IMR-90 (cell line): Measurements from ENCODE around the gene ALPP. TPM values are rescaled to one million over a fixed set of nuclear protein-coding genes. Genes with fewer than 3 reads are reported as not detected.

Experiments
- ATAC-seq: fragments of 200-7000 bp; cut with Tn5 transposase; 2 replicates; pipeline ENCODE4 v1.9.1; 2020; ENCODE audit warnings: low read depth, mild to moderate bottlenecking, moderate library complexity
- BruUV-seq: library from RNA; stranded (reverse); fragments of 400-500 nt; replicated peaks from 2 replicates; lab custom pipeline; 2021; lab: Mats Ljungman, UMichigan
- CTCF ChIA-PET: fragments of 300-600 bp; formaldehyde crosslinking; extraction: SDS; loops from one replicate; lab custom pipeline; 2021; ENCODE audit warnings: antibody characterized with exemption; lab: Yijun Ruan, JAX
- POLR2A ChIA-PET: fragments of 300-600 bp; sonication (Branson Sonifier 250); formaldehyde crosslinking; loops from one replicate; lab custom pipeline; 2022; ENCODE audit warnings: antibody characterized with exemption; ENCODE audit not compliant: unreplicated experiment; lab: Charles Lee
- DNase-seq: peaks from one replicate; pipeline ENCODE4 v3.0.0; 2013
- H2AFZ ChIP-seq: replicated peaks from 2 replicates; pipeline ENCODE3; 2013; ENCODE audit warnings: low read length, mild to moderate bottlenecking; ENCODE audit not compliant: poor library complexity
- H2AK5ac ChIP-seq: 2 replicates; pipeline ENCODE4 v1.6.1; 2013; ENCODE audit warnings: low read depth, low read length, inconsistent platforms
- H2AK9ac ChIP-seq: replicated peaks from 2 replicates; pipeline ENCODE3; 2013; ENCODE audit warnings: mild to moderate bottlenecking, low read depth, low read length, moderate library complexity; ENCODE audit not compliant: poor library complexity
- H2BK120ac ChIP-seq: 2 replicates; pipeline ENCODE4 v1.6.1; 2013; ENCODE audit warnings: low read depth, low read length, inconsistent platforms
- H2BK15ac ChIP-seq: 3 replicates; pipeline ENCODE4 v1.6.1; 2013; ENCODE audit warnings: low read depth, low read length, inconsistent platforms
- H2BK20ac ChIP-seq: 2 replicates; pipeline ENCODE4 v1.6.1; 2013; ENCODE audit warnings: low read depth, mild to moderate bottlenecking, inconsistent platforms, low read length, moderate library complexity
- H2BK5ac ChIP-seq: 2 replicates; pipeline ENCODE4 v1.6.1; 2013; ENCODE audit warnings: mild to moderate bottlenecking, low read depth, low read length, inconsistent platforms; ENCODE audit not compliant: poor library complexity, severe bottlenecking
- H3K14ac ChIP-seq: replicated peaks from 2 replicates; pipeline ENCODE4 v1.6.1; 2013; ENCODE audit warnings: low read depth, low read length, inconsistent platforms
- H3K18ac ChIP-seq: 2 replicates; pipeline ENCODE4 v1.6.1; 2013; ENCODE audit warnings: low read depth, low read length, control low read depth
- H3K23ac ChIP-seq: 2 replicates; pipeline ENCODE4 v1.6.1; 2013; ENCODE audit warnings: low read depth, low read length, inconsistent platforms
- H3K27ac ChIP-seq: 2 replicates; pipeline ENCODE4 v1.5.1; 2013; ENCODE audit warnings: mild to moderate bottlenecking, control low read depth, low read length; ENCODE audit not compliant: insufficient read depth
- H3K27me3 ChIP-seq: 2 replicates; pipeline ENCODE4 v1.6.1; 2013; ENCODE audit warnings: low read length; ENCODE audit not compliant: control insufficient read depth, insufficient read depth
- H3K36me3 ChIP-seq: 2 replicates; pipeline ENCODE4 v1.6.1; 2013; ENCODE audit warnings: low read length, mixed read lengths; ENCODE audit not compliant: control insufficient read depth, insufficient read depth
- H3K4ac ChIP-seq: 2 replicates; pipeline ENCODE4 v1.6.1; 2013; ENCODE audit warnings: low read depth, low read length, inconsistent platforms
- H3K4me1 ChIP-seq: 2 replicates; pipeline ENCODE4 v1.6.1; 2013; ENCODE audit warnings: low read length, mixed read lengths; ENCODE audit not compliant: control insufficient read depth, insufficient read depth
- H3K4me2 ChIP-seq: 2 replicates; pipeline ENCODE4 v1.6.1; 2013; ENCODE audit warnings: low read depth, mild to moderate bottlenecking, control low read depth, low read length, moderate library complexity
- H3K4me3 ChIP-seq: 2 replicates; pipeline ENCODE4 v1.5.1; 2013; ENCODE audit warnings: low read depth, mild to moderate bottlenecking, control low read depth, low read length, moderate library complexity; ENCODE audit not compliant: insufficient read depth
- H3K56ac ChIP-seq: 2 replicates; pipeline ENCODE4 v1.6.1; 2013; ENCODE audit warnings: low read length, inconsistent platforms; ENCODE audit not compliant: insufficient read depth; ENCODE audit errors: extremely low read depth
- H3K79me1 ChIP-seq, 2 experiments: 2 replicates each; pipeline ENCODE4 v1.6.1; 2013; ENCODE audit warnings: low read length in 2 of 2, inconsistent platforms in 1 of 2, low read depth in 1 of 2
- H3K9ac ChIP-seq: 2 replicates; pipeline ENCODE4 v1.6.1; 2013; ENCODE audit warnings: low read depth, low read length, control low read depth
- H3K9me1 ChIP-seq: 2 replicates; pipeline ENCODE4 v1.6.1; 2013; ENCODE audit warnings: low read length, inconsistent platforms; ENCODE audit not compliant: insufficient read depth
- H3K9me3 ChIP-seq: 2 replicates; pipeline ENCODE4 v1.6.1; 2013; ENCODE audit warnings: low read length; ENCODE audit not compliant: control insufficient read depth, insufficient read depth
- H4K20me1 ChIP-seq: 2 replicates; pipeline ENCODE4 v1.6.1; 2013; ENCODE audit warnings: low read length, inconsistent platforms; ENCODE audit not compliant: insufficient read depth
- H4K5ac ChIP-seq: 2 replicates; pipeline ENCODE4 v1.6.1; 2013; ENCODE audit warnings: mild to moderate bottlenecking, low read depth, low read length, control low read depth
- H4K8ac ChIP-seq, 2 experiments: 2 replicates each; pipeline ENCODE4 v1.6.1; 2013; ENCODE audit warnings: low read depth in 2 of 2, low read length in 2 of 2, control low read depth in 1 of 2, inconsistent platforms in 1 of 2
- H4K91ac ChIP-seq: 2 replicates; pipeline ENCODE4 v1.6.1; 2013; ENCODE audit warnings: low read depth, low read length, inconsistent platforms; ENCODE audit not compliant: insufficient read depth
- CEBPB ChIP-seq: IDR thresholded peaks from 2 replicates; pipeline ENCODE4 v1.6.1; 2012; ENCODE audit warnings: low read depth, low read length, improper control_type of control experiment
- CHD1 ChIP-seq: IDR thresholded peaks from 2 replicates; pipeline ENCODE4 v1.6.1; 2012; ENCODE audit warnings: low read depth, low read length, improper control_type of control experiment
- CTCF ChIP-seq: conservative IDR thresholded peaks from 2 replicates; pipeline ENCODE4 v1.5.1; 2012; ENCODE audit warnings: mild to moderate bottlenecking, low read depth, low read length, improper control_type of control experiment
- ELK1 ChIP-seq: fragments of 150-350 bp; IDR thresholded peaks from 2 replicates; pipeline ENCODE4 v1.6.1; 2016; ENCODE audit warnings: low read depth, mild to moderate bottlenecking, low read length, moderate library complexity, borderline replicate concordance
- FOS ChIP-seq: fragments of 150-350 bp; IDR thresholded peaks from 2 replicates; pipeline ENCODE4 v1.6.1; 2016; ENCODE audit warnings: low read depth, low read length
- MAFK ChIP-seq: IDR thresholded peaks from 2 replicates; pipeline ENCODE4 v1.6.1; 2012; ENCODE audit warnings: low read depth, low read length, improper control_type of control experiment
- MAZ ChIP-seq: IDR thresholded peaks from 2 replicates; pipeline ENCODE4 v1.6.1; 2012; ENCODE audit warnings: low read depth, mild to moderate bottlenecking, low read length, improper control_type of control experiment, moderate library complexity, borderline replicate concordance
- MXI1 ChIP-seq: IDR thresholded peaks from 2 replicates; pipeline ENCODE4 v1.6.1; 2012; ENCODE audit warnings: low read depth, mild to moderate bottlenecking, low read length, moderate library complexity, borderline replicate concordance
- RAD21 ChIP-seq: IDR thresholded peaks from 2 replicates; pipeline ENCODE4 v1.6.1; 2012; ENCODE audit warnings: low read length, improper control_type of control experiment
- RCOR1 ChIP-seq: IDR thresholded peaks from 2 replicates; pipeline ENCODE4 v1.6.1; 2012; ENCODE audit warnings: mild to moderate bottlenecking, low read length, improper control_type of control experiment; ENCODE audit not compliant: insufficient replicate concordance
- SMC3 ChIP-seq: fragments of 150-350 bp; IDR thresholded peaks from 2 replicates; pipeline ENCODE4 v1.6.1; 2016; ENCODE audit warnings: low read depth, mild to moderate bottlenecking, antibody characterized with exemption, low read length, moderate library complexity
- USF2 ChIP-seq: fragments of 150-350 bp; IDR thresholded peaks from 2 replicates; pipeline ENCODE4 v1.6.1; 2017; ENCODE audit warnings: mild to moderate bottlenecking, antibody characterized with exemption, low read length, low read depth
- WGBS, 2 experiments: methylation state at CpG; one replicate each; pipeline versions ENCODE4 v1.1.5 to v1.1.7; 2013; ENCODE audit warnings: missing lambda C conversion rate in 2 of 2; ENCODE audit not compliant: insufficient read length in 1 of 2; ENCODE audit errors: extremely low coverage in 2 of 2; 5-methylcytosine and 5-hydroxymethylcytosine counted together
- dilution Hi-C: fragments of 300-500 bp; cut with HindIII; formaldehyde crosslinking; loops from one replicate; pipeline ENCODE4 v1.14.3; 2018; ENCODE audit warnings: low sequenced_read_pairs; ENCODE audit not compliant: unreplicated experiment
- in situ Hi-C: fragments of 300-500 bp; cut with MboI; formaldehyde crosslinking; loops from 3 replicates; pipeline ENCODE4 v1.14.3; 2019; ENCODE audit warnings: low sequenced_read_pairs, inconsistent platforms, mixed read lengths
- intact Hi-C: fragments of 100-400 bp; cut with micrococcal nuclease; formaldehyde crosslinking; loops from 2 replicates; pipeline ENCODE4 v1.10.0; 2022
- polyA plus RNA-seq, 3 experiments: library from polyadenylated mRNA; depleted of rRNA; stranded (reverse); fragments of >200 nt; gene quantifications; 2 replicates each; pipeline ENCODE4 v1.2.3, GENCODE V29; 2012; ENCODE audit warnings: low replicate concordance in 1 of 3
- total RNA-seq: library from RNA; depleted of rRNA; stranded (reverse); fragments of >200 nt; gene quantifications from 2 replicates; pipeline ENCODE4 v1.2.3, GENCODE V29; 2012

Gene ALPP
- total and polyA plus RNA-seq, 2 of the 4 experiments (the other 2 are of a cell fraction): not detected

- intact Hi-C loops (no loop called here), in situ Hi-C loops (no loop called here), dilution Hi-C loops (no loop called here)
- no peak overlapping the region for H4K8ac ChIP-seq
- no CpG with 5 or more reads among the region's 5 CpGs for WGBS, 2 experiments
- no peak for ATAC-seq
- POLR2A ChIA-PET: no interaction called here
- no peaks in the 10 kb centered on the region for H3K9me1 ChIP-seq
- H2BK20ac ChIP-seq: no peak overlapping the region
- no peaks in the 10 kb centered on the region for H4K20me1 ChIP-seq
- H3K9me3 ChIP-seq: no peaks in the 10 kb centered on the region
- no peak for DNase-seq
- H4K5ac ChIP-seq: no peak overlapping the region
- no peak overlapping the region for H2BK120ac ChIP-seq
- no peak overlapping the region for H2BK15ac ChIP-seq
- no peak overlapping the region for H3K4me2 ChIP-seq
- no peak overlapping the region for H3K14ac ChIP-seq
- H2AK9ac ChIP-seq: no peak overlapping the region
- CTCF ChIA-PET: interaction anchor here (1.1 kb wide), 1 partner anchor 11 kb away, joined by 3 read pairs; no protein-coding TSS in a partner anchor
- H3K4me1 ChIP-seq: no peaks in the 10 kb centered on the region
- no peak overlapping the region for H3K4me3 ChIP-seq
- TF ChIP-seq ELK1 (no peak), USF2 (no peak), FOS (no peak), MAZ (no peak), MAFK (no peak), RAD21 (no peak), SMC3 (no peak), CTCF (no peak), RCOR1 (no peak), CHD1 (no peak), MXI1 (no peak), CEBPB (no peak)
- H3K9ac ChIP-seq: no peak overlapping the region
- H3K18ac ChIP-seq: no peak overlapping the region
- BruUV-seq: no TSS peak
- no peak overlapping the region for H3K27ac ChIP-seq
- H2AK5ac ChIP-seq: no peak overlapping the region
- no peak overlapping the region for H3K56ac ChIP-seq
- no peak overlapping the region for H3K23ac ChIP-seq
- no peak overlapping the region for H2AFZ ChIP-seq
- no peak overlapping the region for H4K91ac ChIP-seq
- H3K36me3 ChIP-seq: no peaks in the 10 kb centered on the region
- H3K4ac ChIP-seq: no peak overlapping the region
- no peaks in the 10 kb centered on the region for H3K79me1 ChIP-seq
- H3K27me3 ChIP-seq: peaks cover 56% of the 10 kb centered on the region
- no peak overlapping the region for H2BK5ac ChIP-seq
Measured at GRCh38 chr2:232412986-232413385, 34.4 kb downstream of the ALPP start.
